Umbilical cord (tissue), 2 donors: ENCODE results near the gene PSMB3. TPM values are rescaled to one million over a fixed set of nuclear protein-coding genes. Genes with fewer than 3 reads are reported as not detected.

Source experiments
- DNase-seq: peaks from one replicate; pipeline ENCODE4 v3.0.0-alpha.2; 2015; ENCODE audit warnings: low spot score
- total RNA-seq: library from RNA; depleted of rRNA; stranded (reverse); fragments of >200 nt; gene quantifications from one replicate; pipeline ENCODE4 v1.2.3, GENCODE V29; 2014; ENCODE audit warnings: low replicate concordance; ENCODE audit not compliant: insufficient read depth

PSMB3 gene
- 97.7 TPM for total RNA-seq

- peak; percentile 100 for DNase-seq
Observed at GRCh38 chr17:38752308-38753070, at the start of gene PSMB3. Gene PSMB3, plus strand, starts transcription at chr17:38752741. Its CDS starts 86 bp downstream, at chr17:38752827.

- DNase-seq = no peak
Observed at GRCh38 chr17:38702916-38703741, 49.4 kb upstream of the PSMB3 start.

- DNase-seq = peak; percentile 63
Observed at GRCh38 chr17:38703742-38704605, 48.6 kb upstream of the PSMB3 start.

GRCh38 chr17:38704606-38705522 lies 47.7 kb upstream of the PSMB3 start, which contains the start of gene MLLT6:
Gene MLLT6, plus strand, starts transcription at chr17:38705273. Its CDS starts 360 bp downstream, at chr17:38705633.
- DNase-seq = peak; percentile 87

- peak; percentile 11 for DNase-seq
Observed at GRCh38 chr17:38705523-38705802, 47.1 kb upstream of the PSMB3 start.

- peak; percentile 32 for DNase-seq
Observed at GRCh38 chr17:38705803-38706504, 46.6 kb upstream of the PSMB3 start.

GRCh38 chr17:38706505-38707216 lies 45.9 kb upstream of the PSMB3 start:
- DNase-seq = peak; percentile 32

- no peak for DNase-seq
Observed at GRCh38 chr17:38707678-38708351, 44.7 kb upstream of the PSMB3 start.

GRCh38 chr17:38709104-38709820 lies 43.3 kb upstream of the PSMB3 start:
- no peak for DNase-seq

GRCh38 chr17:38709864-38710603 lies 42.5 kb upstream of the PSMB3 start:
- DNase-seq = no peak

GRCh38 chr17:38710604-38710962 lies 42.0 kb upstream of the PSMB3 start:
- no peak for DNase-seq

- DNase-seq = no peak
Observed at GRCh38 chr17:38710985-38711384, 41.6 kb upstream of the PSMB3 start.

- no peak for DNase-seq
Observed at GRCh38 chr17:38711792-38712571, 40.6 kb upstream of the PSMB3 start.

GRCh38 chr17:38712593-38712992 lies 39.9 kb upstream of the PSMB3 start:
- DNase-seq = no peak

GRCh38 chr17:38713456-38714075 lies 39.0 kb upstream of the PSMB3 start:
- no peak for DNase-seq

- DNase-seq = no peak
Observed at GRCh38 chr17:38715216-38715943, 37.2 kb upstream of the PSMB3 start.
